ENCODE results near the gene SMURF1. TPM values are rescaled to one million over a fixed set of nuclear protein-coding genes. Genes with fewer than 3 reads are reported as not detected.

Gene SMURF1
- total and polyA plus RNA-seq, 4 donors = 2.9 to 16.8 (median 5.9) TPM

DNA sequence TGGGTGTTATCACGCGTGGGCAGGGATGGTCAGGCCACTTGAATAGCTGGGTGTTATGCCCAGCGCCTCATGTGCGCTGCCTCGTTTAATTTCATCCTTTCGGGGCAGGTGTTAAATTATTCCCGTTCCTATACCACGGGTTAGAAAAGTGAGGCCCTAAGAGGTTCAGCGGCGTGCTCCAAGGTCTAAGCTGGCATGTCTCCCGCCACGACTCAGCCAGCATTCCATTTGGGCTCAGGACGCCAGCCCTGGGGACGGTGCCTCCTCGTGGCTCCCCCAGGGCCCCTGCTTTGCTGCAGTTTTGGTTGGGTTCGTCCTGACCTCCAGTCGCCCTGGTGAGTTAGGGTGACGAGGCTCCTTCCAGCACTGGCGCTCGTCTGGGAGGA lies 141.1 kb downstream of the SMURF1 start (continued):
- TF ChIP-seq, protein P1, sequence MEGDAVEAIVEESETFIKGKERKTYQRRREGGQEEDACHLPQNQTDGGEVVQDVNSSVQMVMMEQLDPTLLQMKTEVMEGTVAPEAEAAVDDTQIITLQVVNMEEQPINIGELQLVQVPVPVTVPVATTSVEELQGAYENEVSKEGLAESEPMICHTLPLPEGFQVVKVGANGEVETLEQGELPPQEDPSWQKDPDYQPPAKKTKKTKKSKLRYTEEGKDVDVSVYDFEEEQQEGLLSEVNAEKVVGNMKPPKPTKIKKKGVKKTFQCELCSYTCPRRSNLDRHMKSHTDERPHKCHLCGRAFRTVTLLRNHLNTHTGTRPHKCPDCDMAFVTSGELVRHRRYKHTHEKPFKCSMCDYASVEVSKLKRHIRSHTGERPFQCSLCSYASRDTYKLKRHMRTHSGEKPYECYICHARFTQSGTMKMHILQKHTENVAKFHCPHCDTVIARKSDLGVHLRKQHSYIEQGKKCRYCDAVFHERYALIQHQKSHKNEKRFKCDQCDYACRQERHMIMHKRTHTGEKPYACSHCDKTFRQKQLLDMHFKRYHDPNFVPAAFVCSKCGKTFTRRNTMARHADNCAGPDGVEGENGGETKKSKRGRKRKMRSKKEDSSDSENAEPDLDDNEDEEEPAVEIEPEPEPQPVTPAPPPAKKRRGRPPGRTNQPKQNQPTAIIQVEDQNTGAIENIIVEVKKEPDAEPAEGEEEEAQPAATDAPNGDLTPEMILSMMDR (IDR thresholded peaks at IDR 0.05; ENCODE audit: low read depth, low read length, missing input control) = no peak
- TF ChIP-seq YY1 (IDR thresholded peaks at IDR 0.05) = no peak
- TF ChIP-seq, protein P2, sequence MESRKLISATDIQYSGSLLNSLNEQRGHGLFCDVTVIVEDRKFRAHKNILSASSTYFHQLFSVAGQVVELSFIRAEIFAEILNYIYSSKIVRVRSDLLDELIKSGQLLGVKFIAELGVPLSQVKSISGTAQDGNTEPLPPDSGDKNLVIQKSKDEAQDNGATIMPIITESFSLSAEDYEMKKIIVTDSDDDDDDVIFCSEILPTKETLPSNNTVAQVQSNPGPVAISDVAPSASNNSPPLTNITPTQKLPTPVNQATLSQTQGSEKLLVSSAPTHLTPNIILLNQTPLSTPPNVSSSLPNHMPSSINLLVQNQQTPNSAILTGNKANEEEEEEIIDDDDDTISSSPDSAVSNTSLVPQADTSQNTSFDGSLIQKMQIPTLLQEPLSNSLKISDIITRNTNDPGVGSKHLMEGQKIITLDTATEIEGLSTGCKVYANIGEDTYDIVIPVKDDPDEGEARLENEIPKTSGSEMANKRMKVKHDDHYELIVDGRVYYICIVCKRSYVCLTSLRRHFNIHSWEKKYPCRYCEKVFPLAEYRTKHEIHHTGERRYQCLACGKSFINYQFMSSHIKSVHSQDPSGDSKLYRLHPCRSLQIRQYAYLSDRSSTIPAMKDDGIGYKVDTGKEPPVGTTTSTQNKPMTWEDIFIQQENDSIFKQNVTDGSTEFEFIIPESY (IDR thresholded peaks at IDR 0.05) = no peak
- no peak for TF ChIP-seq SP1 (IDR thresholded peaks at IDR 0.05)
- TF ChIP-seq, protein P3, sequence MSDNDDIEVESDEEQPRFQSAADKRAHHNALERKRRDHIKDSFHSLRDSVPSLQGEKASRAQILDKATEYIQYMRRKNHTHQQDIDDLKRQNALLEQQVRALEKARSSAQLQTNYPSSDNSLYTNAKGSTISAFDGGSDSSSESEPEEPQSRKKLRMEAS (IDR thresholded peaks at IDR 0.05) = no peak
- TF ChIP-seq EGR1 (IDR thresholded peaks at IDR 0.05; ENCODE audit: low read depth in 2 of 2) = no peak
- no peak for TF ChIP-seq RXRA (IDR thresholded peaks at IDR 0.05)
- no peak for TF ChIP-seq JUND (IDR thresholded peaks at IDR 0.05)

DNA sequence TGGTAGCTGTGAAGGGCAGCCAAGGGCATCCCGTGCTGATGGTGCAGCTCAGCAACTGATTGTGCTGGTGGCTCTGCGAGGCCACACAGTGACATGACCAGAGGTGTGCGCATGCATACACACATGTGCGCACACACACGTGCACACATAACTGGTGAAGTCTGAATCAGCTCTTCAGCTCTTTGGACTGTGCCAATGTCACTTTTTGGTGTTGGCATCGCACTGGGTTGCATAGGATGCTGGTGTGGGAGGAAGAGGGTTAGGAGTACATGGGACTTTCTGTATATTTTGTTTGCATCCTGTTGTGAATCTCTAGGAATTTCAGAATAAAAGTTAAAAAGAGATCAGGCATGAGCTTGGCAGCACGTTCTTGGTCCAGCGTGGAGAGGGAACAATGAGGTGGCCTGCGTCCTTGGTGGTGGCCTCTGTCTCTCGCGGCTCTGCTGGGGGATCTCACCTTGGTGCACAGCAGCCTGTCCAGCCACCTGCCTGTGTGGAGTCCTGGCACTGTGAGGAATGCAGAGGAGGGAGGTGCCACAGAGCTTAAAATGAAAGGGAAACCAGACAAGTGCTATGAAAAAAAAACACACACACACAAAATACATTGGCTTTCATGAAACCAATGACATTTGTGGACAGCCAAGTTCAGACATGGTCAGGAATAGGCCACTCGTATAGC lies 141.6 kb downstream of the SMURF1 start:
- 95% methylated on average over 12 of the region's 12 CpGs for WGBS
- H3K9me3 ChIP-seq (ENCODE audit: control insufficient read depth in 4 of 4, low read length in 3 of 4) = no peaks in the 10 kb centered on the region
- no peak for TF ChIP-seq JUND (IDR thresholded peaks at IDR 0.05)
- no peak for TF ChIP-seq HNF4G (IDR thresholded peaks at IDR 0.05)
- no peak for TF ChIP-seq FOXA2 (IDR thresholded peaks at IDR 0.05)
- TF ChIP-seq FOXA1 (IDR thresholded peaks at IDR 0.05) = no peak
- TF ChIP-seq RXRA (IDR thresholded peaks at IDR 0.05) = no peak
- TF ChIP-seq EGR1 (IDR thresholded peaks at IDR 0.05; ENCODE audit: low read depth in 2 of 2) = no peak
- no peak for TF ChIP-seq SP1 (IDR thresholded peaks at IDR 0.05)
- TF ChIP-seq, protein P4, sequence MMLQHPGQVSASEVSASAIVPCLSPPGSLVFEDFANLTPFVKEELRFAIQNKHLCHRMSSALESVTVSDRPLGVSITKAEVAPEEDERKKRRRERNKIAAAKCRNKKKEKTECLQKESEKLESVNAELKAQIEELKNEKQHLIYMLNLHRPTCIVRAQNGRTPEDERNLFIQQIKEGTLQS (IDR thresholded peaks at IDR 0.05) = no peak
- TF ChIP-seq, protein P1 (IDR thresholded peaks at IDR 0.05; ENCODE audit: low read depth, low read length, missing input control) = no peak
- TF ChIP-seq GABPA (IDR thresholded peaks at IDR 0.05 in 1 of 2, conservative IDR thresholded peaks at IDR 0.05 in 1 of 2) = no peak
- TF ChIP-seq, protein P2 (IDR thresholded peaks at IDR 0.05) = no peak
- no peak for TF ChIP-seq RAD21 (IDR thresholded peaks at IDR 0.05)
- H3K36me3 ChIP-seq (ENCODE audit: control insufficient read depth in 4 of 4, insufficient read depth in 3 of 4, low read depth in 1 of 4, low read length in 3 of 4) = peaks cover 10 to 80% (median 39%) of the 10 kb centered on the region in 4 donors
- no peak overlapping the region for H3K9ac ChIP-seq (ENCODE audit: low read depth in 1 of 2, low read length in 2 of 2)
- no peak overlapping the region for H3K27ac ChIP-seq (ENCODE audit: low read depth in 1 of 2, low read length in 2 of 2)
- H3K4me3 ChIP-seq (ENCODE audit: low read depth in 1 of 3, low read length in 3 of 3) = no peak overlapping the region
- no peak for DNase-seq (ENCODE audit: low spot score)
- H3K4me1 ChIP-seq (ENCODE audit: control insufficient read depth in 4 of 4, insufficient read depth in 4 of 4, low read length in 3 of 4) = no peaks in the 10 kb centered on the region
- H3K27me3 ChIP-seq (ENCODE audit: control insufficient read depth in 4 of 4, insufficient read depth in 4 of 4, low read length in 3 of 4) = no peaks in the 10 kb centered on the region
